Measurements from ENCODE around the gene KCNB1. TPM values are rescaled to one million over a fixed set of nuclear protein-coding genes. Genes with fewer than 3 reads are reported as not detected.

Gene KCNB1
- total RNA-seq, 1 donor from 2014 or later, result 0.98 TPM

DNA sequence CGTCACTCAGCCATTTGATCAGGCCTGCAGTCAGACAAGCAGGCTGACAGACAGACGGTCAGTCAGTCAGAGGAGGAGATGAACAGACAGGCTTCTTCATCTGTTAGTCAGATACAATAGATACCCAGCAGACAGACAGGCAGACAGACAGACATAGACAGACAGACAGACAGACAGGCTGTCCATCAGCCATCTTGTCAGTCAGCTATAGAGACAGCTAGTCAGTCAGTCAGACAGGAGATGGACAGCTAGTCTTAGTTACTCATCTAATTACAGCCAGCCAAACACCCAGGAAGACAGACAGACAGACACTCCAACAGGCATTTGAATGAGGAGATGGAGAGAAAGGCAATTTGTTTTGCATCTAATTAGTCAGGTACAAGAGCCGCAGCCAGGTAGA is 36.4 kb downstream of the KCNB1 start:
- Mint-ChIP-seq H3K27me3 (peaks cover 21% of the 10 kb centered on the region), H3K27ac (peak overlapping the region; percentile 67), H3K4me1 (ENCODE audit: low read depth) (peaks cover 8% of the 10 kb centered on the region), H3K4me3 (ENCODE audit: low read depth) (no peak overlapping the region), H3K9me3 (ENCODE audit: low read depth) (no peaks in the 10 kb centered on the region), H3K36me3 (ENCODE audit: insufficient read depth) (no peaks in the 10 kb centered on the region)
- no peak for DNase-seq (ENCODE audit: low spot score, unreplicated experiment)
- TF ChIP-seq, protein P1, sequence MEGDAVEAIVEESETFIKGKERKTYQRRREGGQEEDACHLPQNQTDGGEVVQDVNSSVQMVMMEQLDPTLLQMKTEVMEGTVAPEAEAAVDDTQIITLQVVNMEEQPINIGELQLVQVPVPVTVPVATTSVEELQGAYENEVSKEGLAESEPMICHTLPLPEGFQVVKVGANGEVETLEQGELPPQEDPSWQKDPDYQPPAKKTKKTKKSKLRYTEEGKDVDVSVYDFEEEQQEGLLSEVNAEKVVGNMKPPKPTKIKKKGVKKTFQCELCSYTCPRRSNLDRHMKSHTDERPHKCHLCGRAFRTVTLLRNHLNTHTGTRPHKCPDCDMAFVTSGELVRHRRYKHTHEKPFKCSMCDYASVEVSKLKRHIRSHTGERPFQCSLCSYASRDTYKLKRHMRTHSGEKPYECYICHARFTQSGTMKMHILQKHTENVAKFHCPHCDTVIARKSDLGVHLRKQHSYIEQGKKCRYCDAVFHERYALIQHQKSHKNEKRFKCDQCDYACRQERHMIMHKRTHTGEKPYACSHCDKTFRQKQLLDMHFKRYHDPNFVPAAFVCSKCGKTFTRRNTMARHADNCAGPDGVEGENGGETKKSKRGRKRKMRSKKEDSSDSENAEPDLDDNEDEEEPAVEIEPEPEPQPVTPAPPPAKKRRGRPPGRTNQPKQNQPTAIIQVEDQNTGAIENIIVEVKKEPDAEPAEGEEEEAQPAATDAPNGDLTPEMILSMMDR (IDR thresholded peaks at IDR 0.05; ENCODE audit: unreplicated experiment), result no peak

DNA sequence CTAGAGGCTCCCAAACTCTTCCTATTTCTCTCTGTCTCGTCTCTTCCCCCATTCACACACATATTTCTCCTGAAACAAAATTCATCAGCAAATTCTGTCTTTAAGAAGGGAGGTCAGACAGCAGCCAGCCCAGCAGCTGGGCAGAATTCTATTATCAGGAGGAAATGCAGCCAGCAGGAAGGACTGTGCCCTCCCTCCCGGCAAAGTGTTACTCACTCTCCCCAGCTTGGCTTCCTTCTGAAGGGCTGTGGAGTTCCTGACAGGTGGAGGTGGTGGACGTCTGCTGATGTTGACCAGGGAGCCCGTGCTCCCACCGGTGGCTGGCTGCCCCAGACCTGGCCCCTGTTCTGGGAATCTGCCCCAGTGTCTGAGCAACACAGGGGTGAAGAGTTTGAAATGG is 37.3 kb downstream of the KCNB1 start:
- H3K4me3 Mint-ChIP-seq (ENCODE audit: low read depth), result no peak overlapping the region
- no peaks in the 10 kb centered on the region for H3K9me3 Mint-ChIP-seq (ENCODE audit: low read depth)
- TF ChIP-seq, protein P1 (IDR thresholded peaks at IDR 0.05; ENCODE audit: unreplicated experiment), result no peak
- H3K27me3 Mint-ChIP-seq, result peaks cover 20% of the 10 kb centered on the region
- no peak for DNase-seq (ENCODE audit: low spot score, unreplicated experiment)
- peaks cover 2% of the 10 kb centered on the region for H3K4me1 Mint-ChIP-seq (ENCODE audit: low read depth)
- H3K27ac Mint-ChIP-seq, result no peak overlapping the region
- H3K36me3 Mint-ChIP-seq (ENCODE audit: insufficient read depth), result no peaks in the 10 kb centered on the region

- H3K27ac Mint-ChIP-seq, result no peak overlapping the region
- no peaks in the 10 kb centered on the region for H3K9me3 Mint-ChIP-seq (ENCODE audit: low read depth)
- no peak overlapping the region for H3K4me3 Mint-ChIP-seq (ENCODE audit: low read depth)
- no peak for DNase-seq (ENCODE audit: low spot score, unreplicated experiment)
- H3K36me3 Mint-ChIP-seq (ENCODE audit: insufficient read depth), result no peaks in the 10 kb centered on the region
- H3K27me3 Mint-ChIP-seq, result peaks cover 24% of the 10 kb centered on the region
- TF ChIP-seq, protein P1 (IDR thresholded peaks at IDR 0.05; ENCODE audit: unreplicated experiment), result no peak
- no peaks in the 10 kb centered on the region for H3K4me1 Mint-ChIP-seq (ENCODE audit: low read depth)
Observed at GRCh38 chr20:49444553-49444990, 37.9 kb downstream of the KCNB1 start.

- H3K36me3 Mint-ChIP-seq (ENCODE audit: insufficient read depth), result no peaks in the 10 kb centered on the region
- H3K27me3 Mint-ChIP-seq, result peaks cover 25% of the 10 kb centered on the region
- no peaks in the 10 kb centered on the region for H3K4me1 Mint-ChIP-seq (ENCODE audit: low read depth)
- TF ChIP-seq, protein P1 (IDR thresholded peaks at IDR 0.05; ENCODE audit: unreplicated experiment), result no peak
- no peak overlapping the region for H3K27ac Mint-ChIP-seq
- no peaks in the 10 kb centered on the region for H3K9me3 Mint-ChIP-seq (ENCODE audit: low read depth)
- H3K4me3 Mint-ChIP-seq (ENCODE audit: low read depth), result no peak overlapping the region
- DNase-seq (ENCODE audit: low spot score, unreplicated experiment), result no peak
Observed at GRCh38 chr20:49437057-49437456, 45.4 kb downstream of the KCNB1 start.

GRCh38 chr20:49435639-49436038 is 46.8 kb downstream of the KCNB1 start:
- Mint-ChIP-seq H3K9me3 (ENCODE audit: low read depth) (no peaks in the 10 kb centered on the region), H3K27me3 (peaks cover 27% of the 10 kb centered on the region), H3K36me3 (ENCODE audit: insufficient read depth) (no peaks in the 10 kb centered on the region), H3K4me3 (ENCODE audit: low read depth) (no peak overlapping the region), H3K4me1 (ENCODE audit: low read depth) (no peaks in the 10 kb centered on the region), H3K27ac (no peak overlapping the region)
- no peak for DNase-seq (ENCODE audit: low spot score, unreplicated experiment)
- TF ChIP-seq, protein P1 (IDR thresholded peaks at IDR 0.05; ENCODE audit: unreplicated experiment), result no peak

All from progenitor cell of endocrine pancreas (in vitro differentiated cells).